UCSD-AML1 (cell line): ENCODE measurements around the gene SP4.

Experiments used
- DNase-seq: peaks from one replicate; lab custom pipeline; 2025; ENCODE audit not compliant: unreplicated experiment; lab: John Stamatoyannopoulos, UW

The SP4 gene

GRCh38 chr7:21427871-21428658, at the start of gene SP4:
Gene SP4, plus strand, starts transcription at chr7:21428083. Its CDS starts 169 bp downstream, at chr7:21428252.
- DNase-seq: peak; percentile 85

DNA sequence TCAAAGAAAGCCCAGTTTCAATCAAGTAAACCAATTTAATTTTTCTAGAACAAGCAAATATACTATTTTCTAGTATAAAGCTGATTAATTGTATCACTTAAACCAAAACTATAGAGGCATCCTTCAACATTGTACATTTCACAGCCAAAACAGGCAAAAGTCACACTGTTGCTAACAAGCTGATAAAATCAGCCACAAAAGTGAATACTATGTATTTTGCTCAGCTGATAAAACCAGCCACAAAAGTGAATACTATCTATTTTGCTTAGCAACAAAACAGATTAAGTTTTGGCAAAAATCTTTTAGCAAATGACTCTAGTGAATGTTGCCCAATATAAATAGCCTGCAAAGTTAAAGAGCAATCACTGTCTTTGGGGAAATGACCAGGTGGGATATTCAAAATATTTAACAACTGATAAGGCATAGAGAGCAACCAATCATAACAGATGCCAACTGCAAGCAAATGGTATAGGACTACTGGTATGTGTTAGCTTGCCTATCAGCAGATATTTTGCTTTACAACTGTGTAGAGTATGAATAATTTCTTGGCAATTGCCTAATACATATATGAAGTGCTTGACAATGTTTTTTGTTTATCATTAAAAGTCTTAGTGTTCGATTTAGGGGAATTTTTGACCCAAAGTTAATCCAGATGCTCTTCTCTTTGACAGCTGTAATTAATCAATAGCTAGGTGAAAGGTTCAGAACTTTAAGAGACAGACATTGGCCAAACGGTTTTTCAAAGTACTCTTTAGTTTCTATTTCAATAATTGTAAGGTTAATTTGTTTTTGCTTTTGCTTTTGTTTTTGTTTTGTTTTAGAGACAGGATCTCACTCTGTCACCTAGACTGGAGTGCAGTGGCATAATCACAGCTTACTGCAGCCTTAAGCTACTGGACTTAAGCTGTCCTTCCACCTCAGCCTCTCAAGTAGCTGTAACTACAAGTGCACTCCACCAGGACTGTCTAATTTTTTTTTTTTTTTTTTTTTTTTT, 44.4 kb upstream of the SP4 start:
- DNase-seq: no peak

DNA sequence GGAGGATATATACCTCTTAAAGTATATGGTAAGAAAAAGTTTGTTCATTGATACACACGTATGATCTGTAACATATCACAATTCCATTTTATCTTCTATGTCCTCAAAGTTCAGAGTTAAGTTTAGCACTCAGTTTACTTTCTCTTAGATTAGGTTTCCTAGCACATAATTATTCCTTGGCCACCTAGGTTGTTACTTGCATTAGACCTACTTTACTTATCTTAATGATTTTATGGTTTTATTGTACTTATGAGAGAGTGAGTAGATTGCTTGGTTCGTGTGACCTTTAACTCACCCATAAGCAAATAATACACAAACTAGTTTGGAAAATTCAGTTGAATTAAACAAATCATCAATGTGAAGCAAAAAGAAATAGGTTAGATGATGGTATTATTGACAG, 33.9 kb upstream of the SP4 start:
- no peak for DNase-seq

GRCh38 chr7:21401944-21402343, 25.9 kb upstream of the SP4 start:
- no peak for DNase-seq

GRCh38 chr7:21407796-21408480, 19.9 kb upstream of the SP4 start:
- no peak for DNase-seq

DNA sequence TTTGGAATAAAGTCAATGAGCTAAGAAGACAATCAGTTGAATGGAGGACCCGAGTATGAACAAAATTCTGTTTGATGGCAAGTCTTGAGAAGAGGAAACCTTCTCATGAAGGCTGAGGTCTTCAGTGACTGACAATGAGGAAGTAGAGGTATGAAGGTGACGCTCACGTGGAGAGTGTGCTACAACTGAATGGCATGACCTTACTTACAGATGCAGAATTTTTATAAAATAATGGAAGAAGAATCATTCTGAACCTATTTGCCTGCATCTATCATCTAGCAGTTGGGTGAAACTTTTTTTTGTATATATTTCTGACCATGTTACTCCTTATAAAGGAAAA, 19.4 kb upstream of the SP4 start:
- DNase-seq: no peak

- no peak for DNase-seq
Measured at GRCh38 chr7:21412410-21412851, 15.5 kb upstream of the SP4 start.

DNA sequence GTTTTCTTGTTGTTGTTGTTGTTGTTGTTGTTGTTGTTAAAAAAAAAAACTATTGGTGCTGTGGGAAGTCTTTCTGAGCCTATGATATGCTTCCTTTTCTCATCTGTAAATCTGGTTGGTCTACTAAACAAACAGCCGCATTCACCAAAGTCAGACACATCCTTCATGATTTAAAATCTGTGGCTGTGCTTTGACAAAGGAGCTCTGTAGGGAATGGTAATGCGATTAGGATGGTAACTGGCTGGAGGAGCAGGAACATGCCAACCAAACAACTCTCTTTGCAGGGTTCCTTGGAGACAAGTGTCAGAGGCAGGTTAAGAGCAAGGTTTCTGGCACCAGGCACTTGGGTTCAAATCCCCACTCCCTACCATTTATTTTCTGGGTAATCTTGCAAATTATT, 14.9 kb upstream of the SP4 start:
- no peak for DNase-seq

- DNase-seq: no peak
Measured at GRCh38 chr7:21413502-21413901, 14.4 kb upstream of the SP4 start.

DNA sequence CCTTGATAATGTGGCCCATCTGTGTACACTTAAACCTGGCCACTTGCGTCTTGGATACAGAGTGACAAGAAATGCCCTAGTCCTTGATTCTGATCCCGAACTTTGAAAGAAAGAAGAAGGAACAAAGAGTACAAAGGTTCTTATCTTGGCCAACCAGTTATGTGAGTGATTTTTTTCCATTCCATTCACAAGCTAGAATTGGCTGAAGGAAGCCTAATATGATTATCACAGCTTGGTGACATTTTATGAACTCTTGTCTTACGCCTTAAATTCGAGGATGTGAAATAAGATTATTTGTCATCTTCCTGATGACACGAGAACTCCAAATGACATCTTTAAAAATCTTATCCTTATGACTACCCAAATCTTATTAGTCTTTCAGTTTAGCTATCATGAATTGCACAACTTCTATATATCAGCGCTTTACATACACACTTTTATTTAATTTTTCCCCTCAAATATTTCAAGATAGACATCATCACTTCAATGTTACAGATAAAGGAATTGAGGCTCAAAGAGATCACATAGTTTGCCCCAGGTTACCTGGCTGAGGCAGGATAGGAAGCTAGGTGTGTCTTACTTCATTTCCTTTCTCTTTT, 13.0 kb upstream of the SP4 start:
- no peak for DNase-seq

- DNase-seq: no peak
Measured at GRCh38 chr7:21417647-21418046, 10.2 kb upstream of the SP4 start.

- DNase-seq: no peak
Measured at GRCh38 chr7:21422751-21423150, 5.1 kb upstream of the SP4 start.

- DNase-seq: no peak
Measured at GRCh38 chr7:21425290-21425689, 2.6 kb upstream of the SP4 start.

DNA sequence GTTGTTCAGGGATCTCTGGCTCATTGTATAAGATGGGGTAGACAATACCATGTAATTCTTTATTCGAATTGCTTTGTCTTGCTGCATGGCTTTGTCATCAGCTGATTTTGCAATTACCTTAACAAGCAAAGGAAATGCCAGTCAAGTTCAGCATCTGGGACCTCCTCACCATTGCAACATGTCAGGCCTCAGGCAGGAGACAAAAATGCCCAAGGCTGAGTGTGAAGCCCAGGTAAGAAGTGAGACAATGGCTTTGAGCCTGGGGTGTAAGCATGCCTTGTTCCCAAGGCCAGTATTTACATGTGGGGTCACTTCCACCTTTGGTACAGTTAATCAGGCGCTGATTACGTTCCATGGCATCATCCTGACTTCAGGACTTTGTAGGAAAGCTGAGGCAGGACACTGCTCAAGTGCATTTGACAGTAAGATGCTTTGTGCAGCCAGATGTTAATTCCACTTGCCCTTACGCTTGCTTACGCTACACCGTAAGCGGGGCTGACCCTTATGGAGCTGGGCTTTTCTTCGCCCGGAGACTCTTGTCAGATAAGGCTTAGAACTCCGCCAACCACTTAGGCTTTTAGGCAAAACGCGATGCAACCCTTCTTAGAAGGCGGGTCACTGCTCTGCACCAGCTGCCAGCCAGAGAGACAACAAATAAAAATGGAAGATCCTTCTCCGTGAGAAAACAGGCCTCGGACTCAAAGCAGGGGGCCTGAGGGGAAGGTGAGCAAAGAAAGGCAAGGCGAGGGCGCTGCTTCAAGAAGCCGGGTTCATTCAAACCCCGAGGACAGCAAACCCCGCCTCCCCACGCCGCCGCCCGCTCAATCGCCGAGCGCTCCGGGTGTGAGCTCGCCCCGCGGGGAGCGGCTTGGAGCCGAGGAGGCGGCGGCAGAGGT, 1.3 kb upstream of the SP4 start:
- DNase-seq: no peak

DNA sequence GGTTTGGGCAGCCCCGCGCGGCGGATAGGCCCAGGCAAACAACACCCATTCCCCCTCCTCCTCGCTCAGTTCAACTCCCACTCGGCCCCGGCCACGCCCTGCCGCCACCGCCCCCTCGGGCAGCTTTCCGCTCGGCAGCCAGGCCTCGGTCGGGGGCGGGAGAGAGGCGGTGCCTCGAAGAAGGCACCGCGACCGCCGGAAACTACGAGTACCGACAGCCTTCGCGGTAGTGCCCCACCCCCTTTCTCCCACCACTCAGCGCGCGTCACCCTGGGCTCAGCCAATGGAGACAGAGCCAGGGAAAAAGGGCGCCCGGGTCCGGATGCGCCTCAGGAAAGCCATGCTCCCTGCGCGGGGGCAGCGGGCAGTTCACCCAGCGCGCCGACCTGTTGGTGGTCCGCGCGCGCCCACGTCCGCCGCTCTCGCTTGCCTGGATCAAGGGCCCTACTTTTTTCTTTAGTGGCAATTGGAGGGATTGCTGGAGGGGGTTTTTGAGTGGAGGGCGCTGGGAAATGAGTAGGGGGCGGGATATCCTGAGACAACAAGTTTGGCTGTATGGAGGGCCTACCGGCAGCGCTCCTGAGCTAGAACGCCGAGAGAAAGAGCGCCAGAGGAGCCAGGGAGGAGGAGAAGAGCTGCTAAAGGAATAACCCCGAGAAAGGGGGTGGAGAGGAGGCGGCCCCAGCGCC, 557 bp upstream of the SP4 start:
- peak; percentile 95 for DNase-seq

GRCh38 chr7:21428659-21428941, 717 bp downstream of the SP4 start:
- DNase-seq: no peak

- DNase-seq: no peak
Measured at GRCh38 chr7:21429021-21429420, 1.1 kb downstream of the SP4 start.

GRCh38 chr7:21429786-21430574, 2.1 kb downstream of the SP4 start:
- no peak for DNase-seq

DNA sequence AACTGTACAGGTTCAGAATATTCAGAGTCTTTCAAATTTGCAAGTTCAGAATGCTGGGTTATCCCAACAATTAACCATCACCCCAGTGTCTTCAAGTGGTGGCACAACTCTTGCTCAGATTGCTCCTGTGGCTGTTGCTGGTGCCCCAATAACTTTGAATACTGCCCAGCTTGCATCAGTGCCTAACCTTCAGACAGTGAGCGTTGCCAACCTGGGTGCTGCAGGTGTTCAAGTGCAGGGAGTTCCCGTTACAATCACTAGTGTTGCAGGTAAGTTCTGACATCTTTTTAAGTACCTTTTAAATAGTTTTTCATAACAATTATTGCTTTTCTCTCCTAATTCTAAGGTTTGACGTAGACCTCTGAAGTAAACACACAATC, 2.7 kb downstream of the SP4 start:
- no peak for DNase-seq
